ENCODE results near the gene MEPE. TPM values are rescaled to one million over a fixed set of nuclear protein-coding genes. Genes with fewer than 3 reads are reported as not detected.

Gene MEPE
- total RNA-seq, 1 donor from 2014 or later, result not detected

DNA sequence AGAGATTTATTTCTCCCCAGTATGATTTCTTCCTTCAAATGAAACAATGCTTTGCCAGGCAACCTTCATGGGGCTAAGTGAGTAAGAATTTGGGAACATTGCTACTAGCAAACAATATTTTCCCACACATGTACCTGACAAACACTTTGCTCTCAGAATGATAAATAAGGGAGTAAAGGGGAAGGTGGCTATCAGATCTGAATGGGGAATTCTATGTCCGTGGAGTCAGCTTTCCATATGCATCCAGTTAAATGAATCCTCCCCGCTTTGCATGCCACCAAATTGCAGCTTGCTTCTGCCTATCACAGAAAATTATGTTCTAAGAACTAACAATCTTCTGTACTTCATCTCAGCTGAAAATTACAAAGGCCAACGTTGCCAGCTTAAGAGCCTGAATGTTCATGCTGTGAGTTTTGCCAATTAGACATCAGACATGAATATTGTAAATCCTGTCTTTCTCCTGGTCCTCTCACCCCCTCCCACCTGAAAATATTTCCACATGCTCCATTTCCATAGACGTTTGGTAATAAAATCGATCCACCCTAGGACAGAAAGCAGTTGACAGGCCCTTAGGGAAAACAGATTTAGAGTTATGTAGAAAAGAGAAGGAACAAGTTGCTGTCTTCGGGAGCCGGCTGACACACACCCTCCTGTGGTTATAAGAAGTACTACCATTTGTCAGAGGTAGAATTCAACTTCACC, 6.3 kb downstream of the MEPE start:
- H3K4me1 ChIP-seq, result peaks cover 7% of the 10 kb centered on the region
- no peaks in the 10 kb centered on the region for H3K36me3 ChIP-seq
- no peaks in the 10 kb centered on the region for H3K27me3 ChIP-seq
- H3K9me3 ChIP-seq (ENCODE audit: low read depth), result no peaks in the 10 kb centered on the region
- H3F3A ChIP-seq (ENCODE audit: low read depth), result no peaks in the 10 kb centered on the region
- H3K36me3 Mint-ChIP-seq, result no peaks in the 10 kb centered on the region
- H3K4me2 ChIP-seq, result no peak overlapping the region
- no peaks in the 10 kb centered on the region for H4K20me1 ChIP-seq (ENCODE audit: low read depth)
- TF ChIP-seq EZH2 (IDR thresholded peaks at IDR 0.05) (no peak), EZH2phosphoT487 (IDR thresholded peaks at IDR 0.05) (no peak)
- TF ChIP-seq, protein P1, sequence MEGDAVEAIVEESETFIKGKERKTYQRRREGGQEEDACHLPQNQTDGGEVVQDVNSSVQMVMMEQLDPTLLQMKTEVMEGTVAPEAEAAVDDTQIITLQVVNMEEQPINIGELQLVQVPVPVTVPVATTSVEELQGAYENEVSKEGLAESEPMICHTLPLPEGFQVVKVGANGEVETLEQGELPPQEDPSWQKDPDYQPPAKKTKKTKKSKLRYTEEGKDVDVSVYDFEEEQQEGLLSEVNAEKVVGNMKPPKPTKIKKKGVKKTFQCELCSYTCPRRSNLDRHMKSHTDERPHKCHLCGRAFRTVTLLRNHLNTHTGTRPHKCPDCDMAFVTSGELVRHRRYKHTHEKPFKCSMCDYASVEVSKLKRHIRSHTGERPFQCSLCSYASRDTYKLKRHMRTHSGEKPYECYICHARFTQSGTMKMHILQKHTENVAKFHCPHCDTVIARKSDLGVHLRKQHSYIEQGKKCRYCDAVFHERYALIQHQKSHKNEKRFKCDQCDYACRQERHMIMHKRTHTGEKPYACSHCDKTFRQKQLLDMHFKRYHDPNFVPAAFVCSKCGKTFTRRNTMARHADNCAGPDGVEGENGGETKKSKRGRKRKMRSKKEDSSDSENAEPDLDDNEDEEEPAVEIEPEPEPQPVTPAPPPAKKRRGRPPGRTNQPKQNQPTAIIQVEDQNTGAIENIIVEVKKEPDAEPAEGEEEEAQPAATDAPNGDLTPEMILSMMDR (IDR thresholded peaks at IDR 0.05), result peak; percentile 77
- H3K4me3 ChIP-seq, result no peak overlapping the region
- H2AFZ ChIP-seq (replicated peaks), result peak overlapping the region; percentile 75
- no peaks in the 10 kb centered on the region for H3K9me3 Mint-ChIP-seq
- peak; percentile 56 for DNase-seq (ENCODE audit: low spot score)
- H3K27ac Mint-ChIP-seq, result peak overlapping the region; percentile 64
- H3K27me3 Mint-ChIP-seq (ENCODE audit: insufficient read depth, low read depth), result peaks cover 6% of the 10 kb centered on the region
- no peaks in the 10 kb centered on the region for H3K79me2 ChIP-seq (ENCODE audit: low read depth)
- no peak overlapping the region for H3K9ac ChIP-seq
- no peak overlapping the region for H3K27ac ChIP-seq
- no peak overlapping the region for H3K4me3 Mint-ChIP-seq
- peaks cover 15% of the 10 kb centered on the region for H3K4me1 Mint-ChIP-seq

DNA sequence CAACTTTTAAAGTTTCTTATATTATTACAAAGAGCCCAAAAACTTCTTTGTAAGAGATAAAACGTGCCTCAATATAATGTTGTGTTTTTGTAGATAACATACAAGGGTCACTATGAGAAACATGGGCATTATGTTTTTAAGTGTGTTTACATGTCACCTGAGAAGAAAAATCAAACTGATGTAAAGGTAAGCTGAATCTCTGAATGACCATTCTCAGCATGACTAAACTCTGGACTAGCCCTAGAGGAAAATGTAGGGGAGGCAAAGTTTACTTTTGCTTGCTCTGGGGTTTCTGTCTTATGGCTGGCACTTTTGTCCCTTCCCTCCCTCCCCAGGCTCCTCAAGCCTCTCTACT, 6.8 kb downstream of the MEPE start:
- Mint-ChIP-seq H3K36me3 (no peaks in the 10 kb centered on the region), H3K9me3 (no peaks in the 10 kb centered on the region), H3K4me3 (peak overlapping the region; percentile 67), H3K4me1 (peaks cover 15% of the 10 kb centered on the region), H3K27me3 (ENCODE audit: insufficient read depth, low read depth) (peaks cover 4% of the 10 kb centered on the region), H3K27ac (no peak overlapping the region)
- H3K9me3 ChIP-seq (ENCODE audit: low read depth), result no peaks in the 10 kb centered on the region
- H3K36me3 ChIP-seq, result no peaks in the 10 kb centered on the region
- H3K9ac ChIP-seq, result no peak overlapping the region
- no peak for DNase-seq (ENCODE audit: low spot score)
- no peak overlapping the region for H3K27ac ChIP-seq
- H2AFZ ChIP-seq (replicated peaks), result no peak overlapping the region
- no peaks in the 10 kb centered on the region for H3K79me2 ChIP-seq (ENCODE audit: low read depth)
- TF ChIP-seq EZH2 (IDR thresholded peaks at IDR 0.05) (no peak), EZH2phosphoT487 (IDR thresholded peaks at IDR 0.05) (no peak)
- TF ChIP-seq, protein P1 (IDR thresholded peaks at IDR 0.05), result no peak
- no peaks in the 10 kb centered on the region for H4K20me1 ChIP-seq (ENCODE audit: low read depth)
- H3K4me3 ChIP-seq, result no peak overlapping the region
- no peak overlapping the region for H3K4me2 ChIP-seq
- no peaks in the 10 kb centered on the region for H3F3A ChIP-seq (ENCODE audit: low read depth)
- peaks cover 7% of the 10 kb centered on the region for H3K4me1 ChIP-seq
- no peaks in the 10 kb centered on the region for H3K27me3 ChIP-seq

DNA sequence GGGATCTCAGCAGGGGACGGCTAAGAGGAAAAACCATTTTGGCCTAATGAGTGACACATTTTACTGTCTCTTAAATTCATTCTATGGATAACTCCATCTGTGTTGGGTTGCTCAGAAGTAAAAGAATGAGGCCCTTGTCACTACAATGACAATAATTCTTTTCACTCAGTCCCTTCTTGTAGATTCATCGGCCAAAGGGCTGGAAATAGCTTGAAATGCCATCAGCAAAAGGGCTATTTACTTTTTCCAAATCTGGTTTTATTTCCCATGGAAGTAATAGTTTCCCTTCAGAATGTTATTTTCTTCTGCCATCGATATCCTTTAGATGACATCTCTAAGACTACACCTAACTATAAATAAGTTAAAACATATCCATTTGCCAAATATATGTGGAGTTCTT, 7.4 kb downstream of the MEPE start:
- Histone ChIP-seq H3K4me2 (no peak overlapping the region), H4K20me1 (ENCODE audit: low read depth) (no peaks in the 10 kb centered on the region), H3K4me1 (peaks cover 7% of the 10 kb centered on the region), H3K27me3 (no peaks in the 10 kb centered on the region), H3K9ac (no peak overlapping the region), H3K9me3 (ENCODE audit: low read depth) (no peaks in the 10 kb centered on the region), H3K4me3 (no peak overlapping the region), H3F3A (ENCODE audit: low read depth) (no peaks in the 10 kb centered on the region), H3K36me3 (no peaks in the 10 kb centered on the region), H3K27ac (no peak overlapping the region), H2AFZ (replicated peaks) (no peak overlapping the region), H3K79me2 (ENCODE audit: low read depth) (no peaks in the 10 kb centered on the region)
- no peak for DNase-seq (ENCODE audit: low spot score)
- peaks cover 15% of the 10 kb centered on the region for H3K4me1 Mint-ChIP-seq
- TF ChIP-seq, protein P1 (IDR thresholded peaks at IDR 0.05), result no peak
- TF ChIP-seq EZH2 (IDR thresholded peaks at IDR 0.05), result no peak
- TF ChIP-seq EZH2phosphoT487 (IDR thresholded peaks at IDR 0.05), result no peak
- no peaks in the 10 kb centered on the region for H3K9me3 Mint-ChIP-seq
- no peaks in the 10 kb centered on the region for H3K36me3 Mint-ChIP-seq
- peaks cover 4% of the 10 kb centered on the region for H3K27me3 Mint-ChIP-seq (ENCODE audit: insufficient read depth, low read depth)
- H3K27ac Mint-ChIP-seq, result no peak overlapping the region
- H3K4me3 Mint-ChIP-seq, result no peak overlapping the region
